Bronchial epithelial cell (primary cell): ENCODE measurements around the gene CSGALNACT2. TPM values are rescaled to one million over a fixed set of nuclear protein-coding genes. Genes with fewer than 3 reads are reported as not detected.
A peak's percentile ranks its signal among the peaks of the same experiment; 100 is the strongest.

Experiments used
- DNase-seq: peaks from one replicate; pipeline ENCODE4 v3.0.0-alpha.2; 2010; ENCODE audit warnings: low read depth
- FAIRE-seq: peaks from 2 replicates; lab custom pipeline; 2011; peaks lifted over from hg19 to GRCh38; lab: Jason Lieb, UNC
- H3K27me3 ChIP-seq: 2 replicates; pipeline ENCODE4 v1.5.1; 2011; ENCODE audit warnings: low read length; ENCODE audit not compliant: control insufficient read depth, insufficient read depth
- H3K36me3 ChIP-seq: 2 replicates; pipeline ENCODE4 v1.5.1; 2011; ENCODE audit warnings: low read length; ENCODE audit not compliant: control insufficient read depth, insufficient read depth
- H3K4me3 ChIP-seq: 2 replicates; pipeline ENCODE4 v1.5.1; 2011; ENCODE audit warnings: mild to moderate bottlenecking, low read depth, low read length, control low read depth
- CTCF ChIP-seq: IDR thresholded peaks from 2 replicates; pipeline ENCODE4 v1.5.1; 2011; ENCODE audit warnings: mild to moderate bottlenecking, moderate library complexity, low read length, control low read depth, inconsistent platforms; ENCODE audit not compliant: insufficient read depth, severe bottlenecking
- total RNA-seq: library from RNA; depleted of rRNA; stranded (reverse); fragments of >200 nt; gene quantifications from 2 replicates; pipeline ENCODE4 v1.2.1, GENCODE V29; 2014

CSGALNACT2 gene
- total RNA-seq, 1 donor from 2014 or later, result 17.4 TPM

GRCh38 chr10:43124574-43125273 lies 13.5 kb upstream of the CSGALNACT2 start:
- FAIRE-seq (no peak), DNase-seq (no peak)
- Histone ChIP-seq H3K4me3 (no peak overlapping the region), H3K27me3 (peaks cover 7% of the 10 kb centered on the region), H3K36me3 (no peaks in the 10 kb centered on the region)
- no peak for TF ChIP-seq CTCF

GRCh38 chr10:43125274-43125845 lies 12.9 kb upstream of the CSGALNACT2 start:
- DNase-seq, result no peak
- no peak overlapping the region for H3K4me3 ChIP-seq
- no peak for FAIRE-seq
- TF ChIP-seq CTCF, result no peak
- no peaks in the 10 kb centered on the region for H3K36me3 ChIP-seq
- peaks cover 7% of the 10 kb centered on the region for H3K27me3 ChIP-seq

- Histone ChIP-seq H3K4me3 (no peak overlapping the region), H3K36me3 (no peaks in the 10 kb centered on the region), H3K27me3 (peaks cover 7% of the 10 kb centered on the region)
- DNase-seq (no peak), FAIRE-seq (no peak)
- TF ChIP-seq CTCF, result no peak
Observed at GRCh38 chr10:43125881-43126731, 12.1 kb upstream of the CSGALNACT2 start.

- no peak for TF ChIP-seq CTCF
- Histone ChIP-seq H3K4me3 (no peak overlapping the region), H3K36me3 (no peaks in the 10 kb centered on the region), H3K27me3 (peaks cover 7% of the 10 kb centered on the region)
- FAIRE-seq, result no peak
- no peak for DNase-seq
Observed at GRCh38 chr10:43126759-43127424, 11.4 kb upstream of the CSGALNACT2 start.

- DNase-seq, result peak; percentile 33
- H3K36me3 ChIP-seq, result no peaks in the 10 kb centered on the region
- no peak overlapping the region for H3K4me3 ChIP-seq
- FAIRE-seq, result no peak
- peaks cover 7% of the 10 kb centered on the region for H3K27me3 ChIP-seq
- TF ChIP-seq CTCF, result no peak
Observed at GRCh38 chr10:43127442-43127841, 10.8 kb upstream of the CSGALNACT2 start.
